ENCODE results near the gene OLIG2.

The OLIG2 gene

GRCh38 chr21:33058527-33058926 lies 32.8 kb downstream of the OLIG2 start:
- no peak overlapping the region for H3K4me3 ChIP-seq (ENCODE audit: low read length)
- no peak for DNase-seq (ENCODE audit: low read depth, low spot score)

DNA sequence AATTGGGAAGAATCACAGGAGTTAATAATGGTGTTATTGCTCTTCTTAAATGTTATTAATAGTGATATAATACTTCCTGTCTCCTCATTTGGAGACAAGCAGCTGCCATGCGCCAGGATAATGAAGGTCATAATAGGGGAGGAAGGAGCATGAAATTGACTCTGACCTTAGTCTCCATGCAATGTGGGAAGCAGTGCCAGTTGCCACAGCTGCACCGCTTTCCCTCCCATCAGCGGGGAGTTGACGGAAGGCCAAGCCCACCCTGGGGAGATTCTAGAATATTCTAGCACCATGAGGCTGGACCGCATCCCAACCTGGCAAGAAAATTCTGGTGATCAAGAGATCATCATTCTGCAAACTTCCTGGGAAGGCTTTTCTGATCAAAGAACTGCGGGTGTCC lies 33.2 kb downstream of the OLIG2 start:
- H3K4me3 ChIP-seq (ENCODE audit: low read length), result no peak overlapping the region
- DNase-seq (ENCODE audit: low read depth, low spot score), result no peak

GRCh38 chr21:33059380-33059841 lies 33.7 kb downstream of the OLIG2 start:
- DNase-seq (ENCODE audit: low read depth, low spot score), result peak; percentile 65
- no peak overlapping the region for H3K4me3 ChIP-seq (ENCODE audit: low read length)

- no peak for DNase-seq (ENCODE audit: low read depth, low spot score)
- H3K4me3 ChIP-seq (ENCODE audit: low read length), result no peak overlapping the region
Measured at GRCh38 chr21:33061233-33061632, 35.5 kb downstream of the OLIG2 start.

- no peak overlapping the region for H3K4me3 ChIP-seq (ENCODE audit: low read length)
- DNase-seq (ENCODE audit: low read depth, low spot score), result no peak
Measured at GRCh38 chr21:33063375-33063883, 37.7 kb downstream of the OLIG2 start.

- no peak for DNase-seq (ENCODE audit: low read depth, low spot score)
- H3K4me3 ChIP-seq (ENCODE audit: low read length), result no peak overlapping the region
Measured at GRCh38 chr21:33063907-33064622, 38.3 kb downstream of the OLIG2 start.

DNA sequence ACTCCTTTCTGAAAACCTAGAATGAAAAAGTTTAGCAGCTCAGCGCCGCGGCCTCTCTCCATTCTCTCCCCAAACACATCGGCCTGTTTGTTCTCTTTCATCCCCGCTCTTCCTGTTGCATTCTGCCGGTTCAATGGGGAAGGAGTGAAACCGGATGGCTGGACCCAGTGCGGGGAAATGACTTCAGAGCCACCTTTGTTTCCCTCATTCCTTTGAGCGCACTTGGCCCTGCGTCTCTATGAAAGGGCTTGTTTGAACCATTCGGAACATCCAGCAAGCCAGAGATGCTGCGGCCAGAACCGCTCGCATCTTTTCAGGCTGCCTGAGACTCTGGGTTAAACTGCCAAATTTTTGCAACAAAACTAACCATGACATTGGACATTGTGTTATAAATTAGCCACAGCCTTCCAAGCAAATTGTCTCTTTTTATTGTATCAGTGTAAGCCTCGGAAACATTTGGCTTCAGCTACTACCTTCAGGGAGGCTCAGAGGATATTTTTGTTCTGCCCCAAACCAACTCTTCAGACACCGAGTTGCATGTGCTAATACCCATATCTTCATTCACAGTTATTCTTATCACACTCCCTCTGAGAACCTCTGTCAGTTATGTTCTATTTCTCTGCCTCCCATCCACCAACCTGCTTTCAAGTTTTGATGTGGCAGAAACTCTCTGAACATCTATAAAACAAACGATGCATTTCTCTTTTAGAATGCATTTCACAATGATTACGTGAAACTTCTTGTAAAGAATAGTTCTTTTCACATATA lies 39.1 kb downstream of the OLIG2 start:
- no peak for DNase-seq (ENCODE audit: low read depth, low spot score)

GRCh38 chr21:33067043-33067442 lies 41.3 kb downstream of the OLIG2 start:
- H3K4me3 ChIP-seq (ENCODE audit: low read length), result no peak overlapping the region
- no peak for DNase-seq (ENCODE audit: low read depth, low spot score)

More for the DNA sequence above, 39.1 kb downstream of the OLIG2 start:
- H3K4me3 ChIP-seq (ENCODE audit: low read length), result no peak overlapping the region

DNA sequence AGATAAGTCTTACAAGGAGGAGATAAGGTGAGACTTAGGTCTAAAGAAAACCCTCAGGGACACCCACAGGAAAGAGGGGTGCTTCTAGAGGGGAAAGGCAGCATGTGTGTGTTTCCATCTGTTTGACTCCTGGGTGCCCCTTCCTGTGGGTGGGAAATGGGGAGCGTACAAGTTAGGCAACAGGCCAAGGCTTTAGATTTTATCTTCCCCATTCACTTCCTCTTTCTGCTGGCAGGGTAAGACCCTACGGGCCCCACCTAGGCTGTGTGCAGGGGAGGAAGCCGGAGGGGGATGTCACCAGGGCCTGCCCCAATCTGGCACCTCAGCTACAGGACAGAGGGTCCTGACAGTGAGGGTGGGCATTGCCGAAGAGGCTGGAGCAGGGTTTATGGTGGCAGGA lies 41.7 kb downstream of the OLIG2 start:
- H3K4me3 ChIP-seq (ENCODE audit: low read length), result no peak overlapping the region
- DNase-seq (ENCODE audit: low read depth, low spot score), result peak; percentile 50

DNA sequence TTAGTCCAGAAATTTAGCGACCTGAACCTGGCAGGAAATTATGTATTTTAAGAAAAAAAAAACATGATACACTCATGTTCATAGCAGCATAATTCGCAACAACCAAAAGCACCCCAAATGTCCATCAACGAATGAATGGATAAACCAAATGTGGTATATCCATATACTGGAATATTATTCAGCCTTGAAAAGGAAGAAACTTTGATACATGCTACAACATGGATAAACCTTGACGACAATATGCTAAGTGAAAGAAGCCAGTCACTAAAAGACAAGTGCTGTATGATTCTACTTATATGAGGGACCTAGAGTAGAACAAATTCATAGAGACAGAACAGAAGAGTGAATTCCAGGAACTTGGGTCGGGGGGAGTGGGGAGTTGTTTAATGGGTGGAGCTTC lies 43.5 kb downstream of the OLIG2 start:
- no peak overlapping the region for H3K4me3 ChIP-seq (ENCODE audit: low read length)
- no peak for DNase-seq (ENCODE audit: low read depth, low spot score)

DNA sequence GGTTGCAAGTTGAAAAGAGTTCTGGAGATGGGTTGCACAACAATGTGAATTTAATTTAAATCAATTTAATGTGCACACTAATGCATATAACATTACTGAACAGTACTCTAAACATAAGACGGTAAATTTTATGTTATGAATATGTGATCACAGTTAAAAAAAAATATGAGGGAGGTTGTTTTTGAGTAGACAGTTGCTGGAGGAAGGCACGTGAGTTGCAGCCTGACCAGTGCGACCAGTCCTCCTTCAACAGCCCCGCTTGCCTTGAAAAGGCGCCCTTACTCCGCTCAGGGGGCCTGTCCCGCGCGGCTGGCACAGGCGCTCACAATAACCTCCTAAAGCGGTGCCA lies 43.9 kb downstream of the OLIG2 start:
- no peak for DNase-seq (ENCODE audit: low read depth, low spot score)
- peak overlapping the region; percentile 46; the same call in 1 of the 2 replicates for H3K4me3 ChIP-seq (ENCODE audit: low read length)

- DNase-seq (ENCODE audit: low read depth, low spot score), result peak; percentile 43
Measured at GRCh38 chr21:33069994-33070743, 44.4 kb downstream of the OLIG2 start, which contains the start of gene OLIG1. Gene OLIG1 (plus strand): TSS chr21:33070141. CDS start chr21:33070247, 106 bp downstream.

GRCh38 chr21:33070744-33070997 lies 44.9 kb downstream of the OLIG2 start:
- peak overlapping the region; percentile 46 for H3K4me3 ChIP-seq (ENCODE audit: low read length)
- no peak for DNase-seq (ENCODE audit: low read depth, low spot score)

More at GRCh38 chr21:33069994-33070743, 44.4 kb downstream of the OLIG2 start, which contains the start of gene OLIG1:
- peak within 1 kb of the TSS; percentile 46 for H3K4me3 ChIP-seq (ENCODE audit: low read length)

GRCh38 chr21:33070998-33071769 lies 45.4 kb downstream of the OLIG2 start:
- no peak for DNase-seq (ENCODE audit: low read depth, low spot score)
- peak overlapping the region; percentile 13 for H3K4me3 ChIP-seq (ENCODE audit: low read length)

DNA sequence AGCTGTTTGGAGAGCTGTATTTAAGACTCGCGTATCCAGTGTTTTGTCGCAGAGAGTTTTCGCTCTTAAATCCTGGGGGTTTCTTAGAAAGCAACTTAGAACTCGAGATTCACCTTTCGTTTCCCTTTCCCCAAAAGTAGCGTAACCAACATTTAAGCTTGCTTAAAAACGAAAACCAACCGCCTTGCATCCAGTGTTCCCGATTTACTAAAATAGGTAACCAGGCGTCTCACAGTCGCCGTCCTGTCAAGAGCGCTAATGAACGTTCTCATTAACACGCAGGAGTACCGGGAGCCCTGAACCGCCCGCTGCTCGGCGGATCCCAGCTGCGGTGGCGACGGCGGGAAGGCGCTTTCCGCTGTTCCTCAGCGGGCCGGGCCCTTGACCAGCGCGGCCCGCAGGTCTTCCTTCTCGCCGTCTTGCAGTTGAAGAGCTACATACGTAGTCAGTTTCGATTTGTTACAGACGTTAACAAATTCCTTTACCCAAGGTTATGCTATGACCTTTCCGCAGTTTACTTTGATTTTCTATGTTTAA lies 46.1 kb downstream of the OLIG2 start:
- DNase-seq (ENCODE audit: low read depth, low spot score), result no peak
- H3K4me3 ChIP-seq (ENCODE audit: low read length), result peak overlapping the region; percentile 13; the same call in 1 of the 2 replicates

DNA sequence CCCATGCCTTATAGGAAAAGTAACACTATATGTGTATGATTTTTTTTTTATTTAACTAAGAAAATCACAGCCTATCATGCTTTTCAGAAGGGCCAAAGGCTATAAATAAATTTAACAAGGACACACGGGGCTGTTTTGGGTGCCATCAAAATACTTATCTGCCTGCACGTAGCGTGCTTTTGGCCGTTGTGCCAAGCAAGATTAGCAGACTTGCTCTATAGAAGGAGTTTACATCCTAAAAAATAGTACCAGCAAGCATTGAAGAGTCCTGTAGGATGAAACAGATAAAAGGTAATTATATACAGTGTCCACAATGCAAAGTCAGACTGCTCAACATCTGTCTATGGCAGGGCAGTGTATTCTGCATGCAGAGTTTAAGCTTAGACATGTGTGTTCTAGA lies 47.9 kb downstream of the OLIG2 start:
- no peak for DNase-seq (ENCODE audit: low read depth, low spot score)
- H3K4me3 ChIP-seq (ENCODE audit: low read length), result no peak overlapping the region

DNA sequence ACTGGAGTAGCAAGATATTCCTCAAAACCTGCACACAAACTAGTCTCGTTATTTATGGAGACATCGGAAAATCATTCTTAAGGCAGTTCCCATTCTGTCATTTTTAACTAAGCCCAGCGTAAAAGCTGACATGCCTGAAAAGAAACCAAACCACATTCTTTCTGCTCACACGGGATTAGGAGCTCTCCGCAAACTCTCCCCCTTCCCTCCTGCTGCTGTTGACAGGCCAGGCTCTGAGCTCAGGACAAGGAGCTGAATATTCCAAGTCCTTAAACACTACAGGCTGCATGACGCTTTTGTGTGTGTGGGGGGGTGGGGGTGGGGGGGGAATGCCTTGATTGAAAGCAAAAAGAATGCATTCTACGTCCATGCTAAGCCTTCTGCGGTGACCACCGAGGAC lies 49.4 kb downstream of the OLIG2 start:
- no peak overlapping the region for H3K4me3 ChIP-seq (ENCODE audit: low read length)
- DNase-seq (ENCODE audit: low read depth, low spot score), result no peak

DNA sequence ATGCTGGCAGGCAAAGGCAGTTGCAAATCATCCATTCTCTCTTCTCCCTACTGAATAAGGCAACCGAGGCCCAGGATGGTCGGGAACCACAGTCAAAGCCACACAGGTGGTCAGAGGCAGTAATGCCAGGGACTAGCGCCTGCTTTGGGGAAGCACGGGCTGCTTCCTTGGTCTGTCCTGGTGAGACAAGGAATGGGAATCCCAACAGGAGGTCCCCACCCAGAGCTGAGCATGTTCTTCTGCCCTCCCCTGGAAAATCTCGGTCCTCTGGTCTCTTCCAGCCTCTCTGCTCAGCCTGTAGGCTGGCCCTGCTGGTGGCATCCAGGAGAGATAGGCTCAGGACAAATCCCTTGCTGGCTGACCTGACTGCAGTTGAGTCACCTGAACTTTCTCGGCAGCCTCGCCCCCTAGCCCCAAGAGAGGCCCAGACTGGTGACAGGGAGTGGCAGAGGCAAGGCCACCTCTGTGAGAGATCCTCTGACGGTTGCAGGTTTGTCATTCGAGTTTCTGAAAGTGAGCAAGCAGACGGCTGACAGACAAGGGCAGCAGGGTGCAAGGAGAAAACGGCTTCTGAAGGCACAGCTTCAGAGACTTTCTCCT lies 50.0 kb downstream of the OLIG2 start:
- no peak overlapping the region for H3K4me3 ChIP-seq (ENCODE audit: low read length)
- no peak for DNase-seq (ENCODE audit: low read depth, low spot score)
